HTR-8/SVneo (cell line): ENCODE data around the gene ETHE1.
A peak's percentile ranks its signal among the peaks of the same experiment; 100 is the strongest.

Experiments used
- DNase-seq: peaks from one replicate; pipeline ENCODE4 v3.0.0; 2011; ENCODE audit warnings: low spot score, mixed read lengths; ENCODE audit not compliant: insufficient read length
- FAIRE-seq: peaks from 2 replicates; lab custom pipeline; 2011; peaks lifted over from hg19 to GRCh38; lab: Jason Lieb, UNC

ETHE1 gene

DNA sequence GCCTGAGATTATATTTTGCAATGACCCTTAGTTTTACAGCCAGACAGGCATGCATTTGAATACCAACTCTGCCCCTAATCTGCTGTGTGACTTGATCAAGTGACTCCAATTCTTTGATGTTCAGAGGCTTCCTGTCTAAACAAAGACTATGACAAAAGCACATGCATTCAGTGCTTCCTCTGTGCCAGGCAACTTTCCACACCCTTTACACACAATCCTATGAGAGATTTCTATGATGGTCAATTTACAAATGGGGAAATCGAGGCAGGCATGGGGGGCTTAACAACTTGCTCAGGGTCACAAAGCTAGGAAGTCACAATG, 57.9 kb downstream of the ETHE1 start:
- DNase-seq (no peak), FAIRE-seq (no peak)

DNA sequence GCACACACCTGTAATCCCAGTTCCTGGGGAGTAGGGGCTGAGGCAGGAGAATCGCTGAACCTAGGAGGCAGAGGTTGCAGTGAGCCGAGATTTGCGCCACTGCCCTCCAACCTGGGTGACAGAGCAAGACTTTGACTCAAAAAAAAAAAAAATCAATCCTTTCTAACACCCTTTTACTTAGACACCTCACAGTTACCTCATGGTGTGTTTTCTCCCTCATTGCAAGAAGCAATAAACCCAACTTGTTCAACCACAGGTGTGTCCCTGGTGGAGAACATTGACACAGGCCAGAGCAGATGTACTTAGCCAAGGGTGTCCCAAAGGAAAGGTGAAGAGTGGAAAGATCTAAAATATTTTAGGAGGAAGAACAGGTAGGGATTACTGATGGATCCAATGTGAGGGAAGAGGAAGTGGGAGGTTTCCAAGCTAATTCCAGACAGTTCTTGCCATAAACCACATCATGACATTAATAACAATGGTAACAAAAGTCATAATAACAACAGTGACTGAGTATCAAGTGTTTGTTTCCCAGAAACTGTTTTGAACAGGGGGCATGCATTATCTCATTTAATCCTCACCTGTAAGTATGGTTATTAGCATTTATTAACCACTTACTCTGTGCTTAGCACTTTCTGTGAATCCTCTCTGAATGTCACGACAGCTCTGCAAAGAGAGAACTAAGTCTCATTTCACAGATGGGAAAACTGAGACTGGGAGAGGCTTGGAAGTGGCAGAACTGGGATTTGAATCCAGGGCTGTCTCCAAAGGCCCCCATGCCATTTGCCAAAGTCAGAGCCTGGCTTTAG, 58.4 kb downstream of the ETHE1 start:
- DNase-seq (no peak), FAIRE-seq (peak; percentile 9)

DNA sequence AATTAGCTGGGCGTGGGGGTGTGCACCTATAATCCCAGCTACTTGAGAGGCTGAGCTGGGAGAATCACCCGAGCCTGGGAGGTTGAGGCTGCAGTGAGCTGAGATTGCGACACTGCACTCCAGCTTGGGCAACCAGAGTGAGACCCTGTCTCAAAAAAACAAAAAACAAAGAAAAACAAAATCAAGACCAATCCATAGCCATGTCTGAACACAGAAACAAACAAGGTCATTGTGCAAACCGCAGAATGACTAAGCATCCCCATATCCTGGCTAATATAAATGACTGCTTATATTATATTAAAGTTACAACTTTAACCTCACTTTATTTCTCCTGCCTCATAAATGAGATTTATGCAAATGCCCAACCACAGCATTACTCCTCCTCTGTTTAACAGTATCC, 59.3 kb downstream of the ETHE1 start:
- no peak for FAIRE-seq
- DNase-seq, result no peak

DNA sequence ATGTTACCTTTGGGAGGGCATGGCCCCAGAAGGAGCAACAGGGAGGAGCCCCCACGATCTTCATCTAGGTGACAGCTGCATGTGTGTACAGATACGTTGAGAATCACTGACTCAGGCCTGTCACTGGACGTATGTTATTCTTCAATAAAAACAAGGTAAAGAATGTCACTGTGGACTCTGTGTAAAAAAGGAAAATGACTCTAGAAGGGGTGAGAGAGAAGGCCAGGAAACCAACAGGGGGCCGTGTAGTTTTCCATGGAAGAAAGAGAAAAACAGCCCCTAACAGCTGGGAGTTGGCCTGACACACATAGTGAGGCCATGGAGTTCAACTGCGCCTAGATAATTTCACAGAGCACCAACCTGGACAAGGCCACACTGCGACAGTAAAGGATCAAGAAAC, 59.7 kb downstream of the ETHE1 start:
- no peak for DNase-seq
- peak; percentile 33 for FAIRE-seq

DNA sequence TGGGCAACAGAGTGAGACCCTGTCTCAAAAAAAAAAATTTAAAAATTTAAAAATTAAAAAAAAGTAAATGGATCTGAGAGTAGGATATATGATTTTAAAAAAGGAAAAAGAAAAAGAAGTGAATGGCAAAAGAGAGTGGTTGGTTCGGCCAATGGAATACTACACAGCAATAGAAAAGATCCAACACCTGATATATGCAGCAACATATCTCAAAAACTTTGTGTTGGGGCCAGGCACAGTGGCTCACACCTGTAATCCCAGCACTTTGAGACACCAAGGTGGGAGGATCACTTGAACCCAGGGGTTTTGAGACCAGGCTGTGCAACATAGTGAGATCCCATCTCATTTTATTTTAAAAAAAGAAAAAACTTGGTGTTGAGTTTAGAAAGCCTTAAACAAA, 60.2 kb downstream of the ETHE1 start:
- FAIRE-seq, result no peak
- no peak for DNase-seq

DNA sequence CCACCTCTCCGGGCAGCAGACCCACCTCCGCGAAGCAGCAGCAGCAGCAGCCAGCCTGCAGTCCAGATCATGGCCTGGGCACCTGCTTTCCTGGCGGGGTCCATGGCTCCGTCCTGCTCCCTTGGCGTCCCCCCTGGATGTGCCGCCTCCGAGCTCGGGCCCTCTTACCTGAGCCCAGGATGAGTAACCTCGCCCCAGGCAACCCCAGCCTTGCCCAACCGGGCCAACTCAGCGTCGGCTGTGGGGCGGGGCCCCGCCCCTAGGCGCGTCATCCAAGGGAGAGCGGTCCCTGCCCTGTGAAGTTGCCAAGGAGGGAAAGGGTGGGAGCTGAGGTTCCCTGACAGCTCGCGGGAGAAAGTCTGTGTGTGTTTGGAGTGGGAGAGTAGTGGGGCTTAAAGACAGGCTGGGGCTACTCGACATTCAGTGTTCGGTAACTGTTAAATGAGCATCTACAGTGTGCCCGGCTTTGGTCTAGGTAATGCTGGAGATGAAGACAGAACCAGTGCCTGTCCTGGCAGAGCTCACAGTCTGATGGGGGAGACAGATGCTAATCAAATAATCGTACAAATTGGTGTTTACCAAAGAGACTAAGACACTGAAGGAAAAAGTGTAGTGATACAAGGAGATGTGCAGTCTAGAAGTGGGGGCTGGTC, 61.4 kb downstream of the ETHE1 start, which contains the start of gene LYPD3:
TSS of gene LYPD3 (minus strand) at position 141 of the 653 bp plus-strand sequence. CDS start at position 104, 37 bp downstream.
- FAIRE-seq, result no peak
- DNase-seq, result no peak

DNA sequence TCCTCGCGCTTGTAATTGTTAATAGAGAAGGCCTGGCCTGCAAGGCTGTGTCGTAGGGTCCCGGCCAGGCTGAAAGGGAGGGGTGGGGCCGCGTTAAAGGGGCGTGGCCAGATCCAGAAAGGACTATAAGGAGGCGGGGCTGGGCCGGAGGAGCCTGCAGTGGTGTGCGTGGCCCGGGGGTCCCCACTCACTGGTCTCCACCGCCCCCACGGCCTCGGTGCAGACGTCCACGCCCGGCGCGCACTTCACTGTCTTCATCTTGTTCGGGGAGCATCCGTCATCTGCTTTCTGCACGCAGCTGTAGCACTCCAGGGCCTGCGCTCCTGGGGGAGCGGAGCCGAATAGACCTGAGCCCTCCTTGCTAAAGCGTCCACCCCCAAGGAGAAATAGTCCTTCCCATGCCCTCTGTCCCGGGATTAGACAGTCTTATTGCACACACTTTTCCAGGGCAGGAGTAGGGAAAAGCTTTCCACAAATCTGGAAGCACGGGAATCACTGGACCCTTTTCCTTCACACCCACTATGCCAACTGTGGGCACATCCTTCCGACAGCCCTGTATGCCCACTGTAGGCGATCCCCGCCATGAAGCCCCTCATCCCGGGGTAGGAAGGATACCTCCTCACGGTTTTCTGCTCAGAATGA, 62.7 kb downstream of the ETHE1 start:
- DNase-seq (no peak), FAIRE-seq (no peak)

DNA sequence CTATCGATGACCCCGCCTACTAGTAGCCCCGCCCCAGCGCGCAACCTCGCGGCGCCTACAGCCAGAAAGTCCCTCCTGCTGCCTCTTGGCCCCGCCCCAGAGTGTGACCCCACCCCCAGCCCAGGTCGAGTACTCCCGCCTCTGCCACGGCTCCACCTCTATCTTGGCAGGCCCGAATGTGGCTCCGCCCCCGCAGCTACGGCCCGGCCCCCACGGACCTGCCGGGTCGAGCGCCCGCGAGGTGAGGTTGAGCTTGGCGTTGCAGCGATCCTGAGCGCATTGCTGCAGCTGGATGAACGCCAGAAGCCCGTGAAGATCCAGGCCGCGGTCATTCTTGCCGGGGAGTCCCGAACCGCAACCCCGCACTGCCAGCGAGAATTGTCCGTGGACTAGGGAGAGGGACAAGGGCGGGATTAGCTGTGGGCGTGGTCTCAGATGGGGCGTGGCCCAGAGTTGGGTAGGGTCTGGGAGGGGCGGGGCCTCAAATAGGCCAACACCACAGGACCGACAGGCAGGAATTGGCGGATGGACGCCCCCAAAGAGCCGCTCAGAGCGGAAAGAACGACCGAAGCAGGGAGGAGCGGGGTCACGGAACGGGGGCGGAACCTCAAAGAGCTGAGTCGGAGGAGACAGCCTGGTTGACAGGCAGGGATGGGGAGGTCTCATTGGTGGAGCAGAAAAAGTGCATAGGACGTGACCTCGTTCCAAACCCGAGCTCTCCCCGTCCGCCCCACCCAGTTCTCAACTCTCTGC, 63.4 kb downstream of the ETHE1 start:
- peak; percentile 93 for DNase-seq
- peak; percentile 95 for FAIRE-seq

DNA sequence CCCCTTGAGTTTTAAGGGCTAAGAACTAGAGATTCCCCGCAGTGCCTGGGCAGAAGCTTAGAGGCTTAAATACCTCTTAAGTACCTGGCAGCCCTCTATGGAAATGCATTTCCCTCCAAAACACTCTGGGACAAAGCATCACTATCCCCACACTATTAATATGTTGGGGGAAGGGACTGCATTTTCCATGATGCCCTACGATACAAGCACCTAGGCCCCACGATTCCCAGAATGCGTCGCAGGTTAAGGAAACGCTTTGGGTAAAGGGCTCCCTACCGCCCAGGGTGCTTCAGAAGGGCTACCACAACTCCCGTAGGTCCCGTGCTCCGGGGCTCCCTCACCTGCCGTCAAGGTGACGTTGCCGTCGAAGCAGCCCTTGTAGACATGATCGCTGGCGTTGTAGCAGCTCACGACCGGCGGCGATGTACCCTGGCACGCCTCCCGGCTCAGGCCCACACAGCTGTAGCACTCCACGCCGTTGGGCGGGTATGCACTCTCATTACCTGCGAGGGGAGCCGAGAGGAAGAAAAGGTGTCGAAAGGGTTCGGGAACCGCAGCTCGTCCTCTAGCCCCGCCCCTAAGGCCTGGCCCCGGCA, 64.1 kb downstream of the ETHE1 start:
- DNase-seq (no peak), FAIRE-seq (no peak)

DNA sequence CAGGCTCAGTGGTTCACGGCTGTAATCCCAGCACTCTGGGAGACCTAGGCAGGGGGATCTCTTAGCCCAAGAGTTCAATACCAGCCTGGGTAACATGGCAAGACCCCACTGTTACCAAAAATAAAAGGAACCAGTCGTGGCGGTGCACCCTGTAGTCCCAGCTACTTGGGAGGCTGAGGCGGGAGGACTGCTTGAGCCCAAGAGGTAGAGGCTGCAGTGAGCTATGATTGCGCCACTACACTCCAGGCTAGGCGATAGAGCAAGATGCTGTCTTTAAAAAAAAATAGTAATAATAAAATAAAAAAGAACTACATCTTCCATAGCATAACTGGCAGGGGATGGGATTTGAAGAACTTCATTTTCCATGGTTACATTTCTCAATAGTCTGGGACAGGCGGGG, 64.6 kb downstream of the ETHE1 start:
- DNase-seq (no peak), FAIRE-seq (no peak)

DNA sequence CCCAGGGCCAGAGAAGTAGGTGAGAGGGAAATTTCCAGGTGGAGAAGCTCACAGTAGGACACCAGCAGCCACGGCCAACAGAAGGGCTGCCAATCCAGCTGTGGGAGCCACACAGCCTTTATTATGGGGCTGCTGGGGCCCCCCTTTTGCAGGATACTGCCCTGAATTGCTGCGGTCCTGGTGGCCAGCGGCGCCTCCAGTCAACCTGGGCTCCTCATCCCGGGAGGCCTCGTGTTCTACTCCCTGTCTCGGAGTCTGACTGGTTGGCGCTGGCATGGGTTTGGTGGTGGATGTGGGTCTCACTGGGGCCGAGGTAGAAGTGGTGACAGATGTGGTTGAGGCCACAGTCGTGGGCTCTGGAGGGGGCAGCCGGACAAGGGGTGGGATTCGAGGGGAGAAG, 65.7 kb downstream of the ETHE1 start:
- FAIRE-seq, result no peak
- DNase-seq, result no peak

DNA sequence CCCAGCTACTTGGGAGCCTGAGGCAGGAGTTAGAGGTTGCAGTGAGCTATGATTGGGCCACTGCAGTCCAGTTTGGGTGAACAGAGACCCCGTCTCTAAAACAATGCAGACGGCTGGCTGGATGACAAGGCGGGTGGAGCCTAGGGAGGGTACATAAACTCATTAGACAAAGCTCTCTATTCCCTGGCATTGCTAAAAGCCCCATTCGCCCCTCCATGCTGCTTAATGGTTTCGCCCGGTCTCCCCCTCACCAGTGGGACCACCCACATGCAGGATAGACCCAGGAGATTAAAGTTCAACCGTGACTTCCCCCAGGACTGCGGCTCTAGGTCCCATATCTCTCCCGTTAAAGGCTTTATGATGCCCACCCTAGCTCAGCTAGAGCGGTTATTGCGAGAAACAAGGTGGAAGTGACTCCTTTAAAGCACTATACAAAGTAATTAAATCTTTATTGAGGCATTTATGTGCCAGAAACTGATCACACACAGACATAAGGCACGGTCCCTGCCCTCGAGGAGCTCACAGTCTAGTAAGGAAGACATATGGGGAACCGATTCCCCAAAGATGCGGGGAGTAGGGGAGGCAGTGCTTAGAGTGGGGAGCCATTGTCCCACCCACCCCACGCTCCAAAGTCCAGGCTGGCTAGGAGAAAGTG, 66.5 kb downstream of the ETHE1 start:
- DNase-seq (no peak), FAIRE-seq (no peak)

DNA sequence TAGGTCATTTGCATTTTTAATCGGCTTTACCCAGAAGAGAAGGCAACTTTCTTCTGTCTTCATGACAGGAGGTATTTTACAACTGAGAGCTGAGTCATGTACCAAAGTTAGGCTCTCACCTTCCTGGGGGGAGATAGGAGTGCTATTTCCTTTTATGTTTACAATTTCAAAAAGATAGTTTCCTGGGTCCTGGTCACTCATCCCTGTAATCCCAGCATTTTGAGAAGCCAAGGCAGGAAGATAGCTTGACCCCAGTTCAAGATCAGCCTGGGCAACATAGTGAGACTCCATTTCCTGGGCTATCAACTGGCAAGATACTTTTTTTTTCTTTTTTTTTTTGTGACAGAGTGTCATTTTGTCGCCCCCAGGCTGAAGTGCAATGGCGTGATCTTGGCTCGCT, 69.2 kb downstream of the ETHE1 start:
- DNase-seq (no peak), FAIRE-seq (no peak)
